Right lobe of liver (tissue), 6 donors: Measurements from ENCODE around the gene TBRG1. TPM values are rescaled to one million over a fixed set of nuclear protein-coding genes. Genes with fewer than 3 reads are reported as not detected.

Experiments
- ATAC-seq, 4 donors: fragments of 200-7000 bp; cut with Tn5 transposase; one replicate each; pipeline ENCODE4 v1.9.1; 2020; ENCODE audit warnings: mild to moderate bottlenecking in 4 of 4, moderate library complexity in 4 of 4
- DNase-seq, 3 donors: peaks; one replicate each; pipeline ENCODE4 v3.0.0-alpha.2; 2020
- H3K27ac ChIP-seq, 3 donors: fragments of 200-600 bp; one replicate each; pipeline ENCODE4 v1.8.0; 2022
- H3K27me3 ChIP-seq, 2 donors: fragments of 200-600 bp; one replicate each; pipeline ENCODE4 v1.8.0; 2022
- H3K36me3 ChIP-seq, 4 donors: fragments of 200-600 bp; sonication (generic) in 1 of 4; one replicate each; pipeline versions ENCODE4 v1.5.1 to v1.8.0; 2017 to 2022; ENCODE audit warnings: control low read depth in 1 of 4
- H3K4me1 ChIP-seq, 4 donors: fragments of 200-600 bp; sonication (generic) in 1 of 4; one replicate each; pipeline versions ENCODE4 v1.5.1 to v1.8.0; 2017 to 2022; ENCODE audit warnings: control low read depth in 1 of 4
- H3K4me3 ChIP-seq, 3 donors: fragments of 200-600 bp; one replicate each; pipeline ENCODE4 v1.8.0; 2022
- H3K9me3 ChIP-seq, 4 donors: fragments of 200-600 bp; sonication (generic) in 1 of 4; one replicate each; pipeline versions ENCODE4 v1.5.1 to v1.8.0; 2017 to 2022; ENCODE audit warnings: control low read depth in 1 of 4
- CTCF ChIP-seq, 4 donors: fragments of 200-600 bp in 3 of 4; fragments of 450-650 bp in 1 of 4; IDR thresholded peaks; one replicate each; pipeline versions ENCODE4 v1.5.1 to v1.8.0; 2016 to 2022; ENCODE audit warnings: antibody characterized with exemption in 4 of 4, mild to moderate bottlenecking in 2 of 4
- POLR2A ChIP-seq: fragments of 450-650 bp; IDR thresholded peaks from one replicate; pipeline ENCODE4 v1.6.1; 2017; ENCODE audit warnings: antibody characterized with exemption, mild to moderate bottlenecking
- WGBS: methylation state at CpG from one replicate; pipeline ENCODE4 v1.1.6; 2018; ENCODE audit warnings: low coverage, low lambda C conversion rate; ENCODE audit not compliant: insufficient coverage; ENCODE audit errors: missing lambda C conversion rate; 5-methylcytosine and 5-hydroxymethylcytosine counted together
- intact Hi-C, 2 donors: fragments of 100-400 bp; cut with DNase I; formaldehyde crosslinking; loops; one replicate each; pipeline versions ENCODE4 v1.11.2 to v1.14.1; 2022
- total RNA-seq, 6 experiments: library from RNA; depleted of rRNA in 2 of 6; stranded (reverse); fragments of >200 nt in 2 of 6; fragmentation: NEBNext Ultra II Directional in 3 of 6; extraction: Animal tissue kit (Norgen Biotek cat#: 25700) in 3 of 6; gene quantifications; one replicate each; pipeline versions ENCODE4 v1.1.0 to v1.2.4, GENCODE V29; 2016 to 2023
- donor health status: DM: no; HTN: yes; CAD: no.
- donor health status: DM: no; HTN: no; CAD: no.
- donor health status: DM: no; HTN: no; CAD: no.
- donor health status: DM: no; HTN: yes; CAD: no.
- donor health status: DM: no; HTN: yes; CAD: no.

The TBRG1 gene
- total RNA-seq, 6 experiments from 2014 or later = 13.3 to 20.5 (median 17.9) TPM

- Histone ChIP-seq H3K4me1 (peaks cover 0 to 4% (median 0%) of the 10 kb centered on the region in 4 donors), H3K4me3 (no peak overlapping the region), H3K27ac (no peak overlapping the region), H3K27me3 (no peaks in the 10 kb centered on the region), H3K9me3 (no peaks in the 10 kb centered on the region), H3K36me3 (peaks cover 0 to 26% (median 7%) of the 10 kb centered on the region in 4 donors)
- ATAC-seq (no peak), DNase-seq (no peak)
- 87% methylated on average over 4 of the region's 5 CpGs for WGBS
- intact Hi-C loops = loop anchor here in 1 of 2 donors (10.0 kb wide), 1 partner anchor 224 kb away; the partner anchor contains the start of gene ROBO3
- TF ChIP-seq CTCF (IDR thresholded peaks at IDR 0.05) (no peak), POLR2A (no peak)
These were observed 18.0 kb downstream of the TBRG1 start for GRCh38 chr11:124640666-124641065.

GRCh38 chr11:124642628-124643027, 20.0 kb downstream of the TBRG1 start:
- Histone ChIP-seq H3K9me3 (no peaks in the 10 kb centered on the region), H3K27me3 (no peaks in the 10 kb centered on the region), H3K4me1 (peaks cover 0 to 4% (median 0%) of the 10 kb centered on the region in 4 donors), H3K36me3 (peaks cover 0 to 8% (median 3%) of the 10 kb centered on the region in 4 donors), H3K27ac (no peak overlapping the region), H3K4me3 (no peak overlapping the region)
- WGBS = 83% methylated on average over 2 of the region's 3 CpGs
- intact Hi-C loops = loop anchor here in 1 of 2 donors (10.0 kb wide), 1 partner anchor 222 kb away; the partner anchor contains the start of gene ROBO3
- ATAC-seq = no peak
- TF ChIP-seq POLR2A (no peak), CTCF (IDR thresholded peaks at IDR 0.05) (no peak)
- DNase-seq = no peak

- Histone ChIP-seq H3K36me3 (peaks cover 0 to 4% (median under 1%) of the 10 kb centered on the region in 4 donors), H3K27me3 (no peaks in the 10 kb centered on the region), H3K4me1 (peaks cover 0 to 4% (median 0%) of the 10 kb centered on the region in 4 donors), H3K9me3 (no peaks in the 10 kb centered on the region), H3K4me3 (no peak overlapping the region), H3K27ac (no peak overlapping the region)
- no peak for ATAC-seq
- WGBS = 77% methylated on average over 6 of the region's 10 CpGs
- TF ChIP-seq POLR2A = no peak
- DNase-seq = no peak
- intact Hi-C loops = loop anchor here in 1 of 2 donors (10.0 kb wide), 1 partner anchor 222 kb away; the partner anchor contains the start of gene ROBO3
These were observed 20.5 kb downstream of the TBRG1 start for GRCh38 chr11:124643042-124643604.

GRCh38 chr11:124643605-124644425, 21.2 kb downstream of the TBRG1 start:
- DNase-seq = no peak
- no peak overlapping the region for H3K4me3 ChIP-seq
- no peaks in the 10 kb centered on the region for H3K9me3 ChIP-seq
- H3K4me1 ChIP-seq = peaks cover 0 to 4% (median 0%) of the 10 kb centered on the region in 4 donors
- 23% methylated on average over 3 of the region's 3 CpGs for WGBS
- no peak for TF ChIP-seq CTCF (IDR thresholded peaks at IDR 0.05)
- no peak for TF ChIP-seq POLR2A
- no peaks in the 10 kb centered on the region for H3K27me3 ChIP-seq
- ATAC-seq = no peak
- H3K27ac ChIP-seq = no peak overlapping the region
- H3K36me3 ChIP-seq = peaks cover 0 to 3% (median 0%) of the 10 kb centered on the region in 4 donors
- intact Hi-C loops = loop anchor here in 1 of 2 donors (10.0 kb wide), 1 partner anchor 221 kb away; the partner anchor contains the start of gene ROBO3
